ENCODE results near the gene MAP4K2. TPM values are rescaled to one million over a fixed set of nuclear protein-coding genes. Genes with fewer than 3 reads are reported as not detected.

MAP4K2 gene
- total RNA-seq, 1 experiment from 2014 or later: 24.7 TPM

DNA sequence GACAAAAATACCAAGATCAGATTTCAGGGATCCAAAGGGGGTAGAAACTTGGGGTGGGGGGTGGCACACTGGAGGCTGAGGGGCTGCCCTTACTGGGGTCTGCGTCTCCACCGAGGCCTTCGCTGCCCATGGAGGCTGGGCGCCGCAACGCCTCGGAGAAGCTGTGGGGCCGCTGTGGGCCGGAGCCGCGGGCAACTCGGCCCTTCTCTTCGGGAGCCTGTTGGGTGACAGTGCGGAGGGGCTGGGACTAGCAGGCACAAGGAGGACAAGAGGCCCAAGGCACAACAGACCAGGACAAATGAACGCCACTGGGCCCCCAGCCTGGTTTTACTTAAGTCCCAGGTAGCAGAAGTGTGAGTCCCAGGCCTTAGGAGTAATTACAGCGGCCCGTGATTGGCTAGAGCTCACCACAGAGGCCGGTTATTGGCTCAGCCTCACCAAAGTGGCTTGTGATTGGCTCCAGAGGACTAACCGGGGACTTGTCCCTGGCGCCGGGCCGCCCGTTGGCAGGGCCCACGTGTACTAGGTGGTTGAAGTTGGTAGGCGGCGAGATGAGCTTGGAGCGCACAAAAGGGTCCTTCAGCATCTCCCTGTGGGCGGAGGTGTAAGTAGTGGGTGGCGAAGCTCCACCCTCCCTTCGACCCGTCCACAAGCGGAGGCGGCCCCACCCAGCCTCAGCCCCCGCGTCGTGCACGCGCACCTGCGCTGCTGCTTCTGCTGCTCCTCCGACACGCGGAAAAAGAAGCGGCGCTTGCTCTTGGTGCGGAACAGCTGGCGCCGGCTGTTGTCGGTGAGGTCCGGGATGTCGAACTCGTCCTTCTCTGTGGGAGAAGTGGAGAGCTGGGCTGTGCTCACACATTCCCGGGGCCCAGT is 23.8 kb upstream of the MAP4K2 start:
- H4K20me1 ChIP-seq (ENCODE audit: control insufficient read depth, insufficient read depth, insufficient read length): no peaks in the 10 kb centered on the region
- H2BK15ac ChIP-seq (ENCODE audit: low read depth, low read length): no peak overlapping the region
- no peak overlapping the region for H3T11ph ChIP-seq (ENCODE audit: low read length)
- TF ChIP-seq, protein P1, sequence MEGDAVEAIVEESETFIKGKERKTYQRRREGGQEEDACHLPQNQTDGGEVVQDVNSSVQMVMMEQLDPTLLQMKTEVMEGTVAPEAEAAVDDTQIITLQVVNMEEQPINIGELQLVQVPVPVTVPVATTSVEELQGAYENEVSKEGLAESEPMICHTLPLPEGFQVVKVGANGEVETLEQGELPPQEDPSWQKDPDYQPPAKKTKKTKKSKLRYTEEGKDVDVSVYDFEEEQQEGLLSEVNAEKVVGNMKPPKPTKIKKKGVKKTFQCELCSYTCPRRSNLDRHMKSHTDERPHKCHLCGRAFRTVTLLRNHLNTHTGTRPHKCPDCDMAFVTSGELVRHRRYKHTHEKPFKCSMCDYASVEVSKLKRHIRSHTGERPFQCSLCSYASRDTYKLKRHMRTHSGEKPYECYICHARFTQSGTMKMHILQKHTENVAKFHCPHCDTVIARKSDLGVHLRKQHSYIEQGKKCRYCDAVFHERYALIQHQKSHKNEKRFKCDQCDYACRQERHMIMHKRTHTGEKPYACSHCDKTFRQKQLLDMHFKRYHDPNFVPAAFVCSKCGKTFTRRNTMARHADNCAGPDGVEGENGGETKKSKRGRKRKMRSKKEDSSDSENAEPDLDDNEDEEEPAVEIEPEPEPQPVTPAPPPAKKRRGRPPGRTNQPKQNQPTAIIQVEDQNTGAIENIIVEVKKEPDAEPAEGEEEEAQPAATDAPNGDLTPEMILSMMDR (conservative IDR thresholded peaks at IDR 0.05): no peak
- peak overlapping the region in 2 of 3 experiments; percentile 25 to 76; a peak in 2 of 7 replicates for H3K27ac Mint-ChIP-seq
- peak; percentile 70 for DNase-seq
- H2AK5ac ChIP-seq (ENCODE audit: insufficient read length, low read length): no peak overlapping the region
- no peak overlapping the region for H2AFZ ChIP-seq (ENCODE audit: low read length)
- no peak overlapping the region for H2BK20ac ChIP-seq (ENCODE audit: low read depth, low read length, poor library complexity, severe bottlenecking)
- H2BK12ac ChIP-seq (ENCODE audit: insufficient read length, low read depth, low read length): no peak overlapping the region
- H3K4me1 Mint-ChIP-seq: peaks cover 0 to 2% of the 10 kb centered on the region in 2 experiments; a peak in 2 of 4 replicates
- H3K4me1 ChIP-seq (ENCODE audit: insufficient read depth, low read length): no peaks in the 10 kb centered on the region
- H3K9ac ChIP-seq (ENCODE audit: extremely low read depth, insufficient read length, low read length): no peak overlapping the region
- H3K14ac ChIP-seq (ENCODE audit: insufficient read depth, low read length): no peak overlapping the region
- peaks cover 0 to 59% (median 23%) of the 10 kb centered on the region in 3 experiments; a peak in 5 of 7 replicates for H3K36me3 Mint-ChIP-seq (ENCODE audit: insufficient read depth in 1 of 3, low read depth in 3 of 3)
- no peaks in the 10 kb centered on the region for H3K79me2 ChIP-seq (ENCODE audit: insufficient read depth, low read length)
- H3K27me3 Mint-ChIP-seq (ENCODE audit: low read depth): no peaks in the 10 kb centered on the region; the same call in 1 of the 2 replicates
- no peaks in the 10 kb centered on the region for H3K79me1 ChIP-seq (ENCODE audit: insufficient read depth, low read depth, low read length, poor library complexity, severe bottlenecking)
- H3K27ac ChIP-seq (ENCODE audit: insufficient read length, low read depth, low read length): no peak overlapping the region
- no peak overlapping the region for H3K18ac ChIP-seq (ENCODE audit: insufficient read length, low read depth, low read length)
- no peak overlapping the region for H3K4me2 ChIP-seq (ENCODE audit: insufficient read depth, insufficient read length, low read length)
- H3K9me3 ChIP-seq (ENCODE audit: control insufficient read depth, low read depth, low read length): no peaks in the 10 kb centered on the region
- H3K27me3 ChIP-seq (ENCODE audit: insufficient read depth, low read length): no peaks in the 10 kb centered on the region
- no peak overlapping the region for H3K4me3 Mint-ChIP-seq
- no peak overlapping the region for H3K23ac ChIP-seq (ENCODE audit: insufficient read length, low read depth, low read length)
- H4K8ac ChIP-seq (replicated peaks; ENCODE audit: insufficient read length, low read depth, low read length): no peak overlapping the region
- H4K91ac ChIP-seq (ENCODE audit: insufficient read length, low read depth, low read length): no peak overlapping the region
- no peaks in the 10 kb centered on the region for H3K9me3 Mint-ChIP-seq
- no peak overlapping the region for H2BK5ac ChIP-seq (ENCODE audit: insufficient read length, low read length)
- H4K5ac ChIP-seq (ENCODE audit: insufficient read length, low read depth, low read length): no peak overlapping the region
- no CpG with 5 or more reads among the region's 52 CpGs for WGBS (ENCODE audit: extremely low coverage, insufficient read length, low lambda C conversion rate)
- no peak overlapping the region for H3K56ac ChIP-seq (ENCODE audit: insufficient read length, low read depth, low read length)
- no peak overlapping the region for H3K4ac ChIP-seq (ENCODE audit: low read depth, low read length)
- no peaks in the 10 kb centered on the region for H3K23me2 ChIP-seq (ENCODE audit: insufficient read length, low read depth, low read length, poor library complexity, severe bottlenecking)
- H2BK120ac ChIP-seq (ENCODE audit: low read depth, low read length, poor library complexity, severe bottlenecking): no peak overlapping the region

Data from H9 (cell line).